ENCODE measurements around the gene GRID2.
A peak's percentile ranks its signal among the peaks of the same experiment; 100 is the strongest.
"Not testable (repeated sequence)": the region's sequence is repeated elsewhere in the genome, so short reads cannot be mapped to it uniquely, and the experiment has no call there.

GRID2 gene

GRCh38 chr4:93359586-93359985 lies 1055.8 kb downstream of the GRID2 start:
- H3K9ac ChIP-seq (ENCODE audit: low read length) = no peak overlapping the region
- H3K36me3 ChIP-seq (ENCODE audit: control insufficient read depth, insufficient read depth, low read length, severe bottlenecking) = no peaks in the 10 kb centered on the region
- no peak overlapping the region for H3K4me3 ChIP-seq (ENCODE audit: low read length)
- no peaks in the 10 kb centered on the region for H3K27me3 ChIP-seq (replicated peaks; ENCODE audit: control insufficient read depth, insufficient read depth, low read length)
- no peaks in the 10 kb centered on the region for H3K4me1 ChIP-seq (ENCODE audit: control insufficient read depth, insufficient read depth, low read length)
- H3K9me3 ChIP-seq (ENCODE audit: control insufficient read depth, low read length) = peaks cover 5% of the 10 kb centered on the region
- no peak for DNase-seq (ENCODE audit: low read depth)

DNA sequence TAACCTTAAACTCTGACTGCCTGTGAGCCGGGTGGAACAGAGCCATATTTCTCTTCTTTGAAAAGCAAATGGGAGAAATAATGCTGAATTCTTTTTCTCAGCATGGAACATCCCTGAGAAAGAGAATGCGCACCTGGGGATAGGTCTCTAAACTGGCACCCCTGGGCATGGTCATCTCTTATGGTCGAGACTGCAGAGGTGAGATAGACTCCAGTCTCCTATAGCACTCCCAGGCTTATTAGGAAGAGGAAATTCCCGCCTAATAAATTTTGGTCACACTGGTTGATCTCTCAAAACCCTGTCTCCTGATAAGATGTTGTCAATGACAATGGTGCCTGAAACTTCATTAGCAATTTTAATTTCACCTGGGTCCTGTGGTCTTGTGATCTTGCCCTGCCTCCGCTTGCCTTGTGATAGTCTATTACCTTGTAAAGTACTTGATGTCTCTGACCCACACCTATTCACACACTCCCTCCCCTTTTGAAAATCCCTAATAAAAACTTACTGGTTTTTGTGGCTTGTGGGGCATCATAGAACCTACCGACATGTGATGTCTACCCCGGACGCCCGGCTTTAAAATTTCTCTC lies 1062.5 kb downstream of the GRID2 start:
- not testable (repeated sequence) for H3K36me3 ChIP-seq (ENCODE audit: control insufficient read depth, insufficient read depth, low read length, severe bottlenecking); DNase-seq (ENCODE audit: low read depth); H3K4me1 ChIP-seq (ENCODE audit: control insufficient read depth, insufficient read depth, low read length); H3K4me3 ChIP-seq (ENCODE audit: low read length); H3K27me3 ChIP-seq (replicated peaks; ENCODE audit: control insufficient read depth, insufficient read depth, low read length); H3K9ac ChIP-seq (ENCODE audit: low read length)
- H3K9me3 ChIP-seq (ENCODE audit: control insufficient read depth, low read length) = peaks cover 11% of the 10 kb centered on the region

GRCh38 chr4:93368968-93369367 lies 1065.2 kb downstream of the GRID2 start:
- Histone ChIP-seq H3K9ac (ENCODE audit: low read length) (no peak overlapping the region), H3K36me3 (ENCODE audit: control insufficient read depth, insufficient read depth, low read length, severe bottlenecking) (no peaks in the 10 kb centered on the region), H3K4me3 (ENCODE audit: low read length) (no peak overlapping the region), H3K4me1 (ENCODE audit: control insufficient read depth, insufficient read depth, low read length) (no peaks in the 10 kb centered on the region), H3K9me3 (ENCODE audit: control insufficient read depth, low read length) (peaks cover 10% of the 10 kb centered on the region), H3K27me3 (replicated peaks; ENCODE audit: control insufficient read depth, insufficient read depth, low read length) (peaks cover 4% of the 10 kb centered on the region)
- no peak for DNase-seq (ENCODE audit: low read depth)

DNA sequence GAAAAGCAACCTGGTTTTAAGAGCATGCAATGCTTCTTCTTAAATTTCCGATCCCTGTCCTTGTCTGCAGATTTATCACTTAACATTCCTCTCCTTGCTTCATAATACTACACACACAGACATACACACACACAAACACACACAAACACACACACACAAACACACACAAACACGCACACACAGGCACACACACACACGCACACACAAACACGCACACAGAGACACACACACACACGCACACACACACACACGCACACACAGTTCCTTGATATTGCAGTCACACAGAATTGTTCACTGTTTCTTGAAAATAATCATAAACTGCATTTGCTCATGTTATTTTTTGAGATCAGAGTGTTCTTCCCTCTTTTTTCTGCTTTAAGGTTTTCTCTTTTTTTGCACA lies 1066.5 kb downstream of the GRID2 start:
- H3K9me3 ChIP-seq (ENCODE audit: control insufficient read depth, low read length) = peaks cover 2% of the 10 kb centered on the region
- no peaks in the 10 kb centered on the region for H3K36me3 ChIP-seq (ENCODE audit: control insufficient read depth, insufficient read depth, low read length, severe bottlenecking)
- peaks cover 4% of the 10 kb centered on the region for H3K27me3 ChIP-seq (replicated peaks; ENCODE audit: control insufficient read depth, insufficient read depth, low read length)
- DNase-seq (ENCODE audit: low read depth) = no peak
- H3K4me3 ChIP-seq (ENCODE audit: low read length) = no peak overlapping the region
- H3K9ac ChIP-seq (ENCODE audit: low read length) = no peak overlapping the region
- H3K4me1 ChIP-seq (ENCODE audit: control insufficient read depth, insufficient read depth, low read length) = no peaks in the 10 kb centered on the region

DNA sequence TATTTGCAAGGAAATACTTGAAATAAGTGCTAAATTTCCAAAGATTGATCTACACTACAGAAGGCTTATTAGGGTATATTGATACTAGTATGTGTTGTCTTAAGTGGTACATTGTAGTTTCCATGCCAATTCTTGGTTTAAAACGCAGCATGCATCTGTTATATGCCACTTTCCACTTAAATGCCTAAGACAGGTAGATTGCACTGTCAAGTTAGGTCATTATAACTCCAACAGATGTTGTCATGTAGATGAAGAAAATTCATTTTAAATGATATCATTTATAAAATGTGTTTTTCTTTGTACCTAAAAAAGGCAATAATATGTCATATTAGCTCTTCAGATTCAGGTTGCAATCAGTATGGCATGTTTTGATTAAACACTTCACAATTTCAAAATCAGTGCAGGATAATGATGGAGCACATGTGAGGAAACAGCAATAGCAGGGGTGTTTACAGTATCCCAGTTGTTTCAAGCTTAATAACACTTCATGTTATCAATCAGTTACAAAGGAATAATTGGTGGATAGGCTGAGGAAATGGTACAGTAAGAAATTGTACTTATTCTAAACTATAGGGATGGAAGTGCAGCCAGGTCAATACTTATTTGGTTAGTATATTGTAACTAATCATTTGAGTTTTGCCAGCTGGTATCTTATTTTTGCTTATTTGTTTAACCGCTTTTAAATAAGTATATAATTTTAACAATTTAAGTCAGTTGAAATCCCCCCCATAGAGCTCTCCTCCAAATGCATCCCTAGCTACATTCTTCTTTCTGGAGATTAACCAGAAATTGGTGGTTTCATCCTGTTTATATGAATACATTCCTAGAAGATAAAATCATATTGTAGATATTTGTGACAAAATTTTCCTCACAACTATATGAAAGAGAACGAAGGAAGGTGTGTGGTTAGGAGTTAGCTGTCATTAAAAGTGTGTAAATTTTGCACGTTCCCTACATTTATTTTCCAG lies 1070.4 kb downstream of the GRID2 start:
- Histone ChIP-seq H3K9ac (ENCODE audit: low read length) (no peak overlapping the region), H3K27me3 (replicated peaks; ENCODE audit: control insufficient read depth, insufficient read depth, low read length) (peaks cover 4% of the 10 kb centered on the region), H3K9me3 (ENCODE audit: control insufficient read depth, low read length) (no peaks in the 10 kb centered on the region), H3K36me3 (ENCODE audit: control insufficient read depth, insufficient read depth, low read length, severe bottlenecking) (no peaks in the 10 kb centered on the region), H3K4me3 (ENCODE audit: low read length) (no peak overlapping the region), H3K4me1 (ENCODE audit: control insufficient read depth, insufficient read depth, low read length) (no peaks in the 10 kb centered on the region)
- DNase-seq (ENCODE audit: low read depth) = peak; percentile 34

GRCh38 chr4:93384241-93384640 lies 1080.5 kb downstream of the GRID2 start:
- Histone ChIP-seq H3K4me1 (ENCODE audit: control insufficient read depth, insufficient read depth, low read length) (no peaks in the 10 kb centered on the region), H3K9ac (ENCODE audit: low read length) (no peak overlapping the region), H3K9me3 (ENCODE audit: control insufficient read depth, low read length) (peaks cover 6% of the 10 kb centered on the region), H3K27me3 (replicated peaks; ENCODE audit: control insufficient read depth, insufficient read depth, low read length) (no peaks in the 10 kb centered on the region), H3K36me3 (ENCODE audit: control insufficient read depth, insufficient read depth, low read length, severe bottlenecking) (no peaks in the 10 kb centered on the region), H3K4me3 (ENCODE audit: low read length) (no peak overlapping the region)
- no peak for DNase-seq (ENCODE audit: low read depth)

- DNase-seq (ENCODE audit: low read depth) = peak; percentile 49
- peaks cover 3% of the 10 kb centered on the region for H3K9me3 ChIP-seq (ENCODE audit: control insufficient read depth, low read length)
- H3K27me3 ChIP-seq (replicated peaks; ENCODE audit: control insufficient read depth, insufficient read depth, low read length) = no peaks in the 10 kb centered on the region
- no peak overlapping the region for H3K9ac ChIP-seq (ENCODE audit: low read length)
- no peaks in the 10 kb centered on the region for H3K36me3 ChIP-seq (ENCODE audit: control insufficient read depth, insufficient read depth, low read length, severe bottlenecking)
- no peaks in the 10 kb centered on the region for H3K4me1 ChIP-seq (ENCODE audit: control insufficient read depth, insufficient read depth, low read length)
- no peak overlapping the region for H3K4me3 ChIP-seq (ENCODE audit: low read length)
Measured at GRCh38 chr4:93384887-93385286, 1081.1 kb downstream of the GRID2 start.

DNA sequence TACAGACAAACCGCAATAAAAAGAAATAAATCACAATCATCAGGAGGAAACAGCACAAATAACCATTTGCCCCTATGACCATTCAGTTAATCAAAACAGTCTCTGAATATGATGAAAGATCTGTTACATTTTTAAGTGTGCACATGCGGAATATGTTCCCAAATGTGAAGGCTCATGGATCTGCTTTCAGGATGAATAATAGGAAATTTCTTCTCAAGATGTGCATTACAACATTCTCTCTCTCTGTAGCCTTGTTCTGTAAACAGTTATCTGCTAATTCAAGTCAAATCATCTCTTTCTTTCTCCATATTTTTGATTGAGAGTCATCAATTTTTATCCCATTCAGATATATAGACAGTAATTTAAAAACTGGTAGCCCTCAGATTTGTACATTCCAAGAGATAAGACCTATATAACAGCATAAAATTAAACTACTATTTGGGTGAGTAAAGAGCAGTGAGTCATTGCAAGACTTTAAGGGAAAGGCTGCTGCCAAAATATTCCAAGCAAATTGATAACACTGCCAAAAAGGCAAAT lies 1090.8 kb downstream of the GRID2 start:
- Histone ChIP-seq H3K9ac (ENCODE audit: low read length) (no peak overlapping the region), H3K4me3 (ENCODE audit: low read length) (no peak overlapping the region), H3K27me3 (replicated peaks; ENCODE audit: control insufficient read depth, insufficient read depth, low read length) (no peaks in the 10 kb centered on the region), H3K9me3 (ENCODE audit: control insufficient read depth, low read length) (no peaks in the 10 kb centered on the region), H3K36me3 (ENCODE audit: control insufficient read depth, insufficient read depth, low read length, severe bottlenecking) (no peaks in the 10 kb centered on the region), H3K4me1 (ENCODE audit: control insufficient read depth, insufficient read depth, low read length) (peaks cover 24% of the 10 kb centered on the region)
- peak; percentile 68 for DNase-seq (ENCODE audit: low read depth)

DNA sequence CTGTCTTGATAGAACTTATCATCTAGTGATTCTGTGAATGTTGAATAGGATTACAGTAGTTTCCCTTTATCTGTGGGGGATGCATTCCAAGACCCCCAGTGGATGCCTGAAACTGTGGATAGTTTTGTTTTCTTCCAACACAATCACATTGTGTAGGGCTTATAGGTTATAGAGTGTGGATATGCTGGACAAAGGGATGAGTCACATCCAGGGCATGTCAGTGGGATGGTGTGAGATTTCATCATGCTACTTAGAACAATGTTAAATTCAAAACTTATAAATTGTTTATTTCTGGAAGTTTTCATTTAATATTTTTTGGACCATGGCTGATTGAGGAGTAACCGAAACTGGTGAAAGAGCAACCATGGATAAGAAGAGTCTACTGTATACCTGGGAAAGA lies 1092.5 kb downstream of the GRID2 start:
- DNase-seq (ENCODE audit: low read depth) = peak; percentile 69
- no peak overlapping the region for H3K4me3 ChIP-seq (ENCODE audit: low read length)
- H3K9me3 ChIP-seq (ENCODE audit: control insufficient read depth, low read length) = no peaks in the 10 kb centered on the region
- H3K4me1 ChIP-seq (ENCODE audit: control insufficient read depth, insufficient read depth, low read length) = peaks cover 24% of the 10 kb centered on the region
- H3K9ac ChIP-seq (ENCODE audit: low read length) = no peak overlapping the region
- H3K36me3 ChIP-seq (ENCODE audit: control insufficient read depth, insufficient read depth, low read length, severe bottlenecking) = no peaks in the 10 kb centered on the region
- H3K27me3 ChIP-seq (replicated peaks; ENCODE audit: control insufficient read depth, insufficient read depth, low read length) = no peaks in the 10 kb centered on the region

DNA sequence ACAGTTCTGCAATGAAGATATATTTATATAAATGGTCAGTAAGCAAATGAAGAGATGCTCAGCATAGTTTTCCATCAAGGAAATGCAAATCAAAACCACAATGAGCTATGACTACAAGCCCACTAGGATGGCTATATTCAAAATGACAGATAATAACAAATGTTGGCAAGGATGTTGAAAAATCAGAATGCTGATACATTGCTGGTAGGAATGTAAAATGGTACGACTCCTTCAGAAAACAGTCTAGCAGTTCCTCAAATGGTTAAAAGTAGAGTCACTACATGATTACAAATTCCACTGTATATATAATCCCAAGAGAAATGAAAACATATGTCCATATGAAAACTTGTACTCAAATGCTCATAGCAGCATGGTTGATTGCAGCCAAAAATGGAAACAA lies 1099.8 kb downstream of the GRID2 start:
- no peaks in the 10 kb centered on the region for H3K27me3 ChIP-seq (replicated peaks; ENCODE audit: control insufficient read depth, insufficient read depth, low read length)
- H3K9me3 ChIP-seq (ENCODE audit: control insufficient read depth, low read length) = no peaks in the 10 kb centered on the region
- no peaks in the 10 kb centered on the region for H3K4me1 ChIP-seq (ENCODE audit: control insufficient read depth, insufficient read depth, low read length)
- no peaks in the 10 kb centered on the region for H3K36me3 ChIP-seq (ENCODE audit: control insufficient read depth, insufficient read depth, low read length, severe bottlenecking)
- H3K4me3 ChIP-seq (ENCODE audit: low read length) = no peak overlapping the region
- no peak for DNase-seq (ENCODE audit: low read depth)
- no peak overlapping the region for H3K9ac ChIP-seq (ENCODE audit: low read length)

DNA sequence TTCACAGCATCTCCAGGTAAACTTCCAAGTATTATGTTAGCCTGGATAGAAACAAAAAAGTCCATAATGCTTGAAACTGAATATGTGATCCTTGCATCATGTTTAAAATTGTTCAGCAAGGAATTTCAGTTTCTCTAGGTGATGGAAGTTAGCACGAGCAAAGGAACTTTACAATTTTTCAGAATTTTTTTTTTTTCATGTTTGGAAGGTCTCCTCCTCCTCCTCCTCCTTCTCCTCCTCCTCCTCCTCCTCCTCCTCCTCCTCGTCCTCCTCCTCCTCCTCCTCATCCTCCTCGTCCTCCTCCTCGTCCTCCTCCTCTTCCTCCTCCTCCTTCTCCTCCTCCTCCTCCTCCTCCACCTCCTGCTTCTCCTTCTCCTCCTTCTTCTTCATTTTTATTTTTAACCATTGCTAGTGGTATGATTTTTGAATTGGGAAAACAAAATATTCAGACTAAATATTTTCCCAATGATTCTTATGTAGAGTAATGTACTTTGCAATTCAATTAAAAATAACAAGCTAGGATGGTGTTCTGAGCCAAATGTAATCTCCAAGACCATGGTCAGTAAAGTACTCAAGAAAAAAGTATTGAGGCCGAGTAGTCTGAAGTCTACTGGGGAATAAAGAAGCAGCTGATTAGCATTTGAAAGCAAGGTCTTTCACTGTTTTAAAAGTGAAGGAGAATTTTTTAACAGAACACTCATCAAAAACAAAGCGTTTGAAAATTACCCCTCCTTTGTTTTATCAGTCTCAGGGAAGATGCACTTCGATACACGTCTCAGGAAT lies 1103.9 kb downstream of the GRID2 start:
- no peak overlapping the region for H3K4me3 ChIP-seq (ENCODE audit: low read length)
- H3K9ac ChIP-seq (ENCODE audit: low read length) = no peak overlapping the region
- H3K9me3 ChIP-seq (ENCODE audit: control insufficient read depth, low read length) = no peaks in the 10 kb centered on the region
- DNase-seq (ENCODE audit: low read depth) = no peak
- peaks cover 9% of the 10 kb centered on the region for H3K27me3 ChIP-seq (replicated peaks; ENCODE audit: control insufficient read depth, insufficient read depth, low read length)
- H3K36me3 ChIP-seq (ENCODE audit: control insufficient read depth, insufficient read depth, low read length, severe bottlenecking) = no peaks in the 10 kb centered on the region
- no peaks in the 10 kb centered on the region for H3K4me1 ChIP-seq (ENCODE audit: control insufficient read depth, insufficient read depth, low read length)

Data from adipocyte (in vitro differentiated cells).